NCI-H2107 treated with DMSO at 0.1 percent for 48 hours (cell line): ENCODE data around the gene SLC16A11.
"Not testable (repeated sequence)": the region's sequence is repeated elsewhere in the genome, so short reads cannot be mapped to it uniquely, and the experiment has no call there.

Experiments
- DNase-seq: peaks from one replicate; lab custom pipeline; 2025; ENCODE audit not compliant: unreplicated experiment; lab: John Stamatoyannopoulos, UW

Gene SLC16A11

GRCh38 chr17:7058831-7059447 lies 15.0 kb upstream of the SLC16A11 start:
- no peak for DNase-seq

- DNase-seq, result no peak
These were observed 12.5 kb upstream of the SLC16A11 start for GRCh38 chr17:7056386-7056785.

- DNase-seq, result not testable (repeated sequence)
These were observed 6.7 kb upstream of the SLC16A11 start for GRCh38 chr17:7050583-7050982.

- DNase-seq, result no peak
These were observed 5.1 kb upstream of the SLC16A11 start for GRCh38 chr17:7048968-7049367.

- DNase-seq, result no peak
These were observed 3.7 kb upstream of the SLC16A11 start for GRCh38 chr17:7047566-7047965.

GRCh38 chr17:7046725-7047397 lies 3.0 kb upstream of the SLC16A11 start:
- DNase-seq, result not testable (repeated sequence)

- no peak for DNase-seq
These were observed 2.3 kb upstream of the SLC16A11 start for GRCh38 chr17:7046127-7046724.

- DNase-seq, result peak; percentile 22
These were observed 1.7 kb upstream of the SLC16A11 start for GRCh38 chr17:7045492-7046126.

- no peak for DNase-seq
These were observed 753 bp downstream of the SLC16A11 start for GRCh38 chr17:7043182-7043496.

GRCh38 chr17:7042501-7043181 lies 1.3 kb downstream of the SLC16A11 start:
- no peak for DNase-seq

- DNase-seq, result no peak
These were observed 2.0 kb downstream of the SLC16A11 start for GRCh38 chr17:7041607-7042500.

GRCh38 chr17:7039832-7040231 lies 4.1 kb downstream of the SLC16A11 start:
- DNase-seq, result no peak

- no peak for DNase-seq
These were observed 5.6 kb downstream of the SLC16A11 start for GRCh38 chr17:7038025-7038862.

GRCh38 chr17:7035591-7036368 lies 8.1 kb downstream of the SLC16A11 start, which contains the start of gene SLC16A13:
SLC16A13 (plus strand) TSS chr17:7036015; CDS start chr17:7036383, 368 bp downstream.
- DNase-seq, result peak; percentile 86

GRCh38 chr17:7034955-7035590 lies 8.8 kb downstream of the SLC16A11 start:
- no peak for DNase-seq

GRCh38 chr17:7029659-7030058 lies 14.2 kb downstream of the SLC16A11 start:
- no peak for DNase-seq

- no peak for DNase-seq
These were observed 14.8 kb downstream of the SLC16A11 start for GRCh38 chr17:7029096-7029495.

GRCh38 chr17:7027335-7027734 lies 16.6 kb downstream of the SLC16A11 start:
- DNase-seq, result no peak
